GM21423 (cell line): ENCODE results near the gene GAREM2.

Source experiments
- ATAC-seq: cut with Tn5 transposase; IDR thresholded peaks from one replicate; pipeline ENCODE4 v1.9.1; 2021; ENCODE audit warnings: mild to moderate bottlenecking, moderate library complexity; ENCODE audit not compliant: unreplicated experiment

GAREM2 gene

GRCh38 chr2:26169226-26169625 lies 3.7 kb upstream of the GAREM2 start:
- ATAC-seq = no peak

- no peak for ATAC-seq
Measured at GRCh38 chr2:26169681-26170414, 3.0 kb upstream of the GAREM2 start.

- ATAC-seq = no peak
Measured at GRCh38 chr2:26170795-26171194, 2.1 kb upstream of the GAREM2 start.

GRCh38 chr2:26172189-26172870 lies 558 bp upstream of the GAREM2 start:
- ATAC-seq = no peak

GRCh38 chr2:26173776-26174482 lies 1.0 kb downstream of the GAREM2 start:
- ATAC-seq = no peak

GRCh38 chr2:26174691-26175465 lies 2.0 kb downstream of the GAREM2 start:
- no peak for ATAC-seq

GRCh38 chr2:26175466-26176278 lies 2.8 kb downstream of the GAREM2 start:
- no peak for ATAC-seq

GRCh38 chr2:26176279-26176615 lies 3.4 kb downstream of the GAREM2 start:
- ATAC-seq = no peak

- ATAC-seq = no peak
Measured at GRCh38 chr2:26177122-26177521, 4.2 kb downstream of the GAREM2 start.

- no peak for ATAC-seq
Measured at GRCh38 chr2:26178246-26178645, 5.4 kb downstream of the GAREM2 start.

- ATAC-seq = no peak
Measured at GRCh38 chr2:26178746-26179436, 6.0 kb downstream of the GAREM2 start.

GRCh38 chr2:26179446-26179913 lies 6.6 kb downstream of the GAREM2 start:
- no peak for ATAC-seq

- ATAC-seq = no peak
Measured at GRCh38 chr2:26182441-26182840, 9.6 kb downstream of the GAREM2 start.

GRCh38 chr2:26182887-26183630 lies 10.2 kb downstream of the GAREM2 start:
- ATAC-seq = no peak

- no peak for ATAC-seq
Measured at GRCh38 chr2:26184121-26184520, 11.2 kb downstream of the GAREM2 start.

GRCh38 chr2:26184555-26185303 lies 11.8 kb downstream of the GAREM2 start:
- peak; percentile 81 for ATAC-seq

GRCh38 chr2:26185304-26185928 lies 12.5 kb downstream of the GAREM2 start:
- no peak for ATAC-seq
